LNCaP clone FGC (cell line): ENCODE results near the gene PLCD1.
"Not testable (repeated sequence)": the region's sequence is repeated elsewhere in the genome, so short reads cannot be mapped to it uniquely, and the experiment has no call there.

Experiments
- DNase-seq: peaks from one replicate; pipeline ENCODE4 v3.0.0-alpha.2; 2011; ENCODE audit warnings: low read depth
- H3K4me3 ChIP-seq: 2 replicates; pipeline ENCODE4 v1.5.1; 2011; ENCODE audit warnings: mild to moderate bottlenecking, low read depth, low read length, control low read depth
- CTCF ChIP-seq: IDR thresholded peaks from 2 replicates; pipeline ENCODE4 v1.5.1; 2012; ENCODE audit warnings: mild to moderate bottlenecking; ENCODE audit not compliant: control insufficient read depth, insufficient read depth; ENCODE audit errors: extremely low read depth

Gene PLCD1

GRCh38 chr3:38029400-38030125 is at the start of gene PLCD1:
PLCD1 (minus strand) TSS chr3:38029642; CDS start chr3:38029539, 103 bp downstream.
- DNase-seq, result no peak
- no peak within 1 kb of the TSS for H3K4me3 ChIP-seq
- TF ChIP-seq CTCF, result no peak

GRCh38 chr3:38077073-38077472 is 47.6 kb upstream of the PLCD1 start:
- not testable (repeated sequence) for DNase-seq, H3K4me3 ChIP-seq

- no peak for TF ChIP-seq CTCF
- no peak overlapping the region for H3K4me3 ChIP-seq
- no peak for DNase-seq
Observed at GRCh38 chr3:38070013-38070412, 40.6 kb upstream of the PLCD1 start.

GRCh38 chr3:38067508-38068233 is 38.2 kb upstream of the PLCD1 start:
- TF ChIP-seq CTCF, result no peak
- DNase-seq, result no peak
- H3K4me3 ChIP-seq, result no peak overlapping the region

GRCh38 chr3:38064453-38064852 is 35.0 kb upstream of the PLCD1 start:
- not testable (repeated sequence) for H3K4me3 ChIP-seq, DNase-seq

- TF ChIP-seq CTCF, result no peak
- DNase-seq, result no peak
Observed at GRCh38 chr3:38062809-38063208, 33.4 kb upstream of the PLCD1 start.

GRCh38 chr3:38059591-38059990 is 30.1 kb upstream of the PLCD1 start:
- no peak for TF ChIP-seq CTCF
- H3K4me3 ChIP-seq, result no peak overlapping the region

More at GRCh38 chr3:38062809-38063208, 33.4 kb upstream of the PLCD1 start:
- no peak overlapping the region for H3K4me3 ChIP-seq

GRCh38 chr3:38059148-38059547 is 29.7 kb upstream of the PLCD1 start:
- TF ChIP-seq CTCF, result no peak

More at GRCh38 chr3:38059591-38059990, 30.1 kb upstream of the PLCD1 start:
- DNase-seq, result no peak

More at GRCh38 chr3:38059148-38059547, 29.7 kb upstream of the PLCD1 start:
- no peak overlapping the region for H3K4me3 ChIP-seq
- no peak for DNase-seq
